Stimulated activated CD4-positive, alpha-beta T cell treated with anti-CD3 and anti-CD28 coated beads, TNF-alpha, amount 100 ng/mL, for 4 hours (primary cell): Measurements from ENCODE around the gene SUSD2.
A peak's percentile ranks its signal among the peaks of the same experiment; 100 is the strongest.
"Not testable (repeated sequence)": the region's sequence is repeated elsewhere in the genome, so short reads cannot be mapped to it uniquely, and the experiment has no call there.

Source experiments
- DNase-seq, 3 experiments: peaks; one replicate each; pipeline ENCODE4 v3.0.0-alpha.2; 2020; ENCODE audit warnings: low read depth in 3 of 3

Gene SUSD2

GRCh38 chr22:24213111-24213510 lies 31.8 kb downstream of the SUSD2 start:
- DNase-seq = not testable (repeated sequence)

GRCh38 chr22:24214467-24215285 lies 33.4 kb downstream of the SUSD2 start:
- DNase-seq = no peak

DNA sequence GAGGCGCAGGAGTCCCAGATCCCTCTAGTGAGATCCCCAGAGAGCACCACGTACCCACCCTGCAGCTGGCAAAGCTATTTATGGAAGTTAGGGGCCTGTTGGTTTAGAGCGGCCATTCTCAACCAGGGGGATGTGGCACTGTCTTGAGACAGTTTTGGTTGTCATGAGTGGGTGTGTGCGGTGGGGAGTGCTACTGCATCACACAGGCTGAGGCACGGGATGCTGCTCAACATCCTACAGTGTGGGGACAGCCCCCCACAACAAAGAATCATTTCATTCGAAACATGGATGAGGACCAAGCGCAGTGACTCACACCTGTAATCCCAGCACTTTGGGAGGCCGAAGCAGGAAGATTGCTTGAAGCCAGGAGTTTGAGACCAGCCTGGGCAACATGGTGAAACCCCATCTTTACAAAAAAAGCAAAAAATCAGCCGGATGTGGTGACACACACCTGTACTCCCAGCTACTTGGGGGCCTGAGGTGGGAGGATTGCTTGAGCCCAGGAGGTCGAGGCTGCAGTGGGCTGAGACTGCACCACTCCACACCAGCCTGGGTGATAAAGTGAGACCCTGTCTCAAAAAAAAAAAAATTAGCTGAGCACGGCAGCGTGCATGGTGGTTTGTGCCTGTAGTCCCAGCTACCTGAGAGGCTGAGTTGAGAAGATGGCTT lies 35.4 kb downstream of the SUSD2 start:
- DNase-seq = no peak

GRCh38 chr22:24217384-24217783 lies 36.1 kb downstream of the SUSD2 start:
- no peak for DNase-seq

DNA sequence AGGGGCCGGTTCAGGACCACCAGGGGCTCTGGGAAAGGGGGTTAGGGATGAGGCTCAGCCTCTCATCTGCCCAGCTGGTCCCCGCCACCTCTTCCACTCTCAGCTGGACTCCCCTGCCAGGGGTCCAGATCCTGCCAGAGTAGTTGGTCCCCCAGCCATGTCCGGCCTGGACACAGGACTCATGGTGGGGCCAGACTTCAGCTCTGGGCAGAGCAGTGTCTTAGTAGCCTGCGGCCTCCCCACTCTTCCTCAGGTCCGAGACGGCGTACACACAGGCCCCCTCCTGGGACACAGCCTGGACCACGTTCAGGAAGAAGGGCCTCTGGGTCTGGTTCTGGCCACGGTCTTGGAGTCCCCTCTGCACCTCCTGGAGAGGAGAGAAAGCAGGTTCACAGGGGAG lies 38.5 kb downstream of the SUSD2 start:
- no peak for DNase-seq

DNA sequence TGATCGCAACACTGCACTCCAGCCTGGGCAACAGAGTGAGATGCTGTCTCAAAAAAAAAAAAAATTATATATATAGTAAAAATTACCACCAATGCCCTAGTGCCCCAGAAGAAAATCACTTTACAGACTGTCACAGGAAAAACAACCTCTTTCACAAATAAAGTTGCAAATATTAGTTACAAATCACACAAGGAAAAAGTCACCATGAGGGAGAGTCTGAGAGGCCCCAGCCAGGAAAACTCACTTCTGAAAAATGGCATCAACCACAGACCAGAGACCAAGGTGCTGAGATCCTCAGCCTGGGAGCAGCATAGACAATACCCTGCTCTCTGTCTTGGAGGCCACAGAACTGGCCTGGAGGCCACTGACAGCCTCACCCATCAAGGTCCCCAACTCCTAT lies 43.2 kb downstream of the SUSD2 start:
- DNase-seq = no peak

- DNase-seq = no peak
Measured at GRCh38 chr22:24225044-24225601, 43.8 kb downstream of the SUSD2 start.

- no peak for DNase-seq
Measured at GRCh38 chr22:24225951-24226350, 44.7 kb downstream of the SUSD2 start.

GRCh38 chr22:24230911-24231656 lies 49.8 kb downstream of the SUSD2 start:
- peak; percentile 33 to 48 (median 38) for DNase-seq

DNA sequence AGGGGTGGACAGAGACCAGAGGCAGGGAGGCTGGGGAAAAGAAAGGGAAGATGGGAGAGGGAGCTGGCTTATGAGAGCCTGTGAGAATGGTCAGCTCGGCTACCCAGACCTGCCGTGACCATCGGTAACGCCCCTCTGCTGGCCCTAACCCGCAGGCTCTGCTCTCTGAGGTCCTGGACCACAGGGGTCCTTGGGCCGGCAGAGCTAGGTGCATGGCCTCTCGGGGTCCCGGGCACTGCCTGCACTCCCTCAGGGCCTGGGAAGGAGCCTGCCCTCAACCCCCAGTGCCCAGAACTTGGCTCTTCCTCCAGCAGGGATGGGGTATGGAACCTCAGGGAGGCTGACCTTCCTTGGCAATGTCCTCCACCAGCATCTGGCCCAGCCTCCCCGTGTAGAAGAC lies 50.4 kb downstream of the SUSD2 start:
- no peak for DNase-seq

GRCh38 chr22:24232124-24232523 lies 50.8 kb downstream of the SUSD2 start:
- DNase-seq = no peak

GRCh38 chr22:24232725-24233124 lies 51.4 kb downstream of the SUSD2 start:
- no peak for DNase-seq

DNA sequence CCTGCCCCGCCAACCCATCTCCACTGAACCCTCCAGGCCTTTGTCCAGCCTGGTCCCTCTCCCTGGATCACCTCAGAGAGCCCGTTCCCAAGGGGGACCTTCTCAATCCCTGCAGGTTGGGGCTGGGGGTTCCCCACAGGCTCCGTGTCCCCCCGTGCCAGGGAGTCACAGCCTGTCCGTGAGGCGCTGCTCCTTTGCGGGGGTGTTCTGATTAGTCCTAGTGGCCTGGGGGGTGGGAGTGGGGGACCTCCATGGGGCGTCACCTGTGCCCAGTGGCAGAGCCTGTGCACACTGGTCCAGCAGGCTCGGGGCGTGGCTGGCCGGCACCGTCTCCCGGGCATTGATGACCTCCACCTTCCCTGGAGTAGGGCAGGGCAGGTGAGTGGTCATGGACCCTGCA lies 51.9 kb downstream of the SUSD2 start:
- no peak for DNase-seq

- DNase-seq = no peak
Measured at GRCh38 chr22:24233816-24234215, 52.5 kb downstream of the SUSD2 start.

DNA sequence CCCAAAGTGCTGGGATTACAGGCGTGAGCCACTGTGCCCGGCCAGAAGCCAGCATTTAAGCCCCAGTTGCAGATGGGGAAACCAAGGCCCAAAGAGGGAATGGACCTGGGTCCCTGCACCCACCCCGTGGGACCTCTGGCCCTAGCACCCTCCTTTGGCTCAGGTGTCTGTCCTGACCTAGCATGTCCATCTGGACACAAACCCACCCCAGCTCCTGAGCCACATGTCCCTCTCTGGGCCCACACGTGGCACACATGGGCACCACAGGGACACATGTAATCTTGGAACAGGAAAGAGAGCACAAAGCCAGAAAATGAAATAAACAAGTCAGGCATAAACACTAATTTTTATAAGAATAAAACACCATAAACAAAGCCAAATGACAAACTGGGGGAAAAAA lies 54.0 kb downstream of the SUSD2 start:
- DNase-seq = no peak

DNA sequence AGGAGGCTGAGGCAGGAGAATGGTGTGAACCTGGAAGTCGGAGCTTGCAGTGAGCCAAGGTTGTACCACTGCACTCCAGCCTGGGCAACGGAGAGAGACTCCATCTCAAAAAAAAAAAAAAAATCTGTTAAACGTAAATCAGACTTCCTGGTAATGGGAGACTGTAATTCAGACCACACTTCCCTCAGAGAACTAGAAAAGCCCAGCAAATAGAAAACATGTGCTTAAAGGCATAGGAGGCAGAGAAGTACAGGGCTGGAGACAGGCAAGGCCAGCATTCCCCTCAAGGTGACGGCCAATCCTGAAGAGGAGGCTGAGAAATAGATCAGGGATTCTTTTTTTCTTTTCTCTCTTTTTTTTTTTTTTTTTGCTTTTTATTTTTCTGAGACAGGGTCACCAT lies 55.4 kb downstream of the SUSD2 start:
- no peak for DNase-seq

DNA sequence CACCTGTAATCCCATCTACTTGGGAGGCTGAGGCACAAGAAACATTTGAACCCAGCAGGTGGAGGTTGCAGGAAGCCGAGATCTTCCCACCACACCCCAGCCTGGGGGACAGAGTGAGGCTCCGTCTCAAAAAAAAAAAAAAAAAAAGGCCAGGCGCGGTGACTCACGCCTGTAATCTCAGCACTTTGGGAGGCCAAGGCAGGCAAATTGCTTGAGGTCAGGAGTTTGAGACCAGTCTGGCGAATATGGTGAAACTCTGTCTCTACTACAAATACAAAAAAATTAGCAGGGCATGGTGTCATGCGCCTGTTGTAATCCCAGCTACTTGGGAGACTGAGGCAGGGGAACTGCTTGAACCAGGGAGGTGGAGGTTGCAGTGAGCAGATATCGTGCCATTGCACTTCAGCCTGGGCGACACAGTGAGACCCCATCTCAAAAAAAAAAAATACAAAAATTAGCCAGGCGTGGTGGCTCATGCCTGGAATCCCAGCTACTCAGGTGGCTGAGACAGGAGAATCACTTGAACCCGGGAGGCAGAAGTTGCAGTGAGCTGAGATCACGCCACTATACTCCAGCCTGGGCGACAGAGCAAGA lies 56.9 kb downstream of the SUSD2 start:
- DNase-seq = not testable (repeated sequence)
